Dendritic cell treated with granulocyte-macrophage colony-stimulating factor and Interleukin-4, amounts not matched to agents 40 ng/mL and 50 ng/mL, for 4 days (primary cell): Measurements from ENCODE around the gene THEM4.
"Not testable (repeated sequence)": the region's sequence is repeated elsewhere in the genome, so short reads cannot be mapped to it uniquely, and the experiment has no call there.

ENCODE experiments used
- H3K27ac Mint-ChIP-seq: one replicate; pipeline ENCODE4 v1.8.0; 2022; ENCODE audit warnings: mild to moderate bottlenecking, mixed read lengths
- H3K27me3 Mint-ChIP-seq: one replicate; pipeline ENCODE4 v1.8.0; 2022; ENCODE audit warnings: mild to moderate bottlenecking, mixed read lengths
- H3K36me3 Mint-ChIP-seq: one replicate; pipeline ENCODE4 v1.8.0; 2022; ENCODE audit warnings: low read depth, mixed read lengths
- H3K4me1 Mint-ChIP-seq: one replicate; pipeline ENCODE4 v1.8.0; 2022; ENCODE audit warnings: low read depth, mixed read lengths
- H3K4me3 Mint-ChIP-seq: one replicate; pipeline ENCODE4 v1.8.0; 2022; ENCODE audit warnings: mild to moderate bottlenecking, moderate library complexity, mixed read lengths
- H3K9me3 Mint-ChIP-seq: one replicate; pipeline ENCODE4 v1.8.0; 2022; ENCODE audit warnings: mixed read lengths
- intact Hi-C: fragments of 100-400 bp; cut with micrococcal nuclease; formaldehyde crosslinking; loops from one replicate; pipeline ENCODE4 v1.15.0; 2022

THEM4 gene

GRCh38 chr1:151871284-151872030, 37.9 kb downstream of the THEM4 start:
- Mint-ChIP-seq H3K27ac (no peak overlapping the region), H3K36me3 (peaks cover 10% of the 10 kb centered on the region), H3K9me3 (no peaks in the 10 kb centered on the region), H3K27me3 (no peaks in the 10 kb centered on the region), H3K4me3 (no peak overlapping the region), H3K4me1 (peaks cover 25% of the 10 kb centered on the region)
- intact Hi-C loops: no loop called here

GRCh38 chr1:151868486-151868885, 40.8 kb downstream of the THEM4 start:
- Mint-ChIP-seq H3K36me3 (no peaks in the 10 kb centered on the region), H3K4me3 (no peak overlapping the region), H3K27me3 (peaks cover 2% of the 10 kb centered on the region), H3K4me1 (peaks cover 29% of the 10 kb centered on the region), H3K27ac (peak overlapping the region; percentile 18), H3K9me3 (no peaks in the 10 kb centered on the region)
- intact Hi-C loops: no loop called here

- Mint-ChIP-seq H3K36me3 (no peaks in the 10 kb centered on the region), H3K4me1 (peaks cover 25% of the 10 kb centered on the region), H3K27ac (peak overlapping the region; percentile 18), H3K9me3 (no peaks in the 10 kb centered on the region), H3K4me3 (no peak overlapping the region), H3K27me3 (peaks cover 2% of the 10 kb centered on the region)
- intact Hi-C loops: no loop called here
Observed at GRCh38 chr1:151867765-151868411, 41.4 kb downstream of the THEM4 start.

GRCh38 chr1:151867321-151867720, 42.0 kb downstream of the THEM4 start:
- no peaks in the 10 kb centered on the region for H3K9me3 Mint-ChIP-seq
- H3K27ac Mint-ChIP-seq: peak overlapping the region; percentile 18
- peaks cover 4% of the 10 kb centered on the region for H3K27me3 Mint-ChIP-seq
- H3K36me3 Mint-ChIP-seq: no peaks in the 10 kb centered on the region
- H3K4me3 Mint-ChIP-seq: no peak overlapping the region
- peaks cover 27% of the 10 kb centered on the region for H3K4me1 Mint-ChIP-seq
- intact Hi-C loops: no loop called here

- Mint-ChIP-seq H3K4me1 (peaks cover 43% of the 10 kb centered on the region), H3K27ac (no peak overlapping the region), H3K27me3 (peaks cover 8% of the 10 kb centered on the region), H3K36me3 (no peaks in the 10 kb centered on the region), H3K4me3 (no peak overlapping the region), H3K9me3 (no peaks in the 10 kb centered on the region)
- intact Hi-C loops: no loop called here
Observed at GRCh38 chr1:151864411-151864810, 44.9 kb downstream of the THEM4 start.

- Mint-ChIP-seq H3K27me3 (peaks cover 8% of the 10 kb centered on the region), H3K9me3 (no peaks in the 10 kb centered on the region), H3K4me1 (peaks cover 50% of the 10 kb centered on the region), H3K27ac (no peak overlapping the region), H3K36me3 (no peaks in the 10 kb centered on the region), H3K4me3 (no peak overlapping the region)
- intact Hi-C loops: no loop called here
Observed at GRCh38 chr1:151862604-151863003, 46.7 kb downstream of the THEM4 start.

- H3K27ac Mint-ChIP-seq: no peak overlapping the region
Observed at GRCh38 chr1:151860504-151861187, 48.7 kb downstream of the THEM4 start.

GRCh38 chr1:151859891-151860293, 49.4 kb downstream of the THEM4 start:
- no peaks in the 10 kb centered on the region for H3K36me3 Mint-ChIP-seq
- intact Hi-C loops: no loop called here
- no peak overlapping the region for H3K27ac Mint-ChIP-seq
- no peak overlapping the region for H3K4me3 Mint-ChIP-seq
- peaks cover 61% of the 10 kb centered on the region for H3K4me1 Mint-ChIP-seq
- H3K9me3 Mint-ChIP-seq: no peaks in the 10 kb centered on the region
- peaks cover 5% of the 10 kb centered on the region for H3K27me3 Mint-ChIP-seq

More at GRCh38 chr1:151860504-151861187, 48.7 kb downstream of the THEM4 start:
- H3K9me3 Mint-ChIP-seq: no peaks in the 10 kb centered on the region
- intact Hi-C loops: no loop called here
- no peaks in the 10 kb centered on the region for H3K36me3 Mint-ChIP-seq
- H3K4me1 Mint-ChIP-seq: peaks cover 59% of the 10 kb centered on the region
- peaks cover 8% of the 10 kb centered on the region for H3K27me3 Mint-ChIP-seq
- no peak overlapping the region for H3K4me3 Mint-ChIP-seq

- H3K27me3 Mint-ChIP-seq: peaks cover 5% of the 10 kb centered on the region
- intact Hi-C loops: no loop called here
- no peak overlapping the region for H3K4me3 Mint-ChIP-seq
- H3K9me3 Mint-ChIP-seq: no peaks in the 10 kb centered on the region
- H3K27ac Mint-ChIP-seq: no peak overlapping the region
- peaks cover 61% of the 10 kb centered on the region for H3K4me1 Mint-ChIP-seq
- no peaks in the 10 kb centered on the region for H3K36me3 Mint-ChIP-seq
Observed at GRCh38 chr1:151858886-151859665, 50.2 kb downstream of the THEM4 start.

GRCh38 chr1:151858030-151858746, 51.1 kb downstream of the THEM4 start:
- Mint-ChIP-seq H3K4me3 (no peak overlapping the region), H3K9me3 (no peaks in the 10 kb centered on the region), H3K27ac (peak overlapping the region; percentile 57), H3K4me1 (peaks cover 67% of the 10 kb centered on the region), H3K36me3 (no peaks in the 10 kb centered on the region), H3K27me3 (peaks cover 9% of the 10 kb centered on the region)
- intact Hi-C loops: no loop called here

- intact Hi-C loops: no loop called here
Observed at GRCh38 chr1:151855933-151856332, 53.4 kb downstream of the THEM4 start.

GRCh38 chr1:151855516-151855915, 53.8 kb downstream of the THEM4 start:
- not testable (repeated sequence) for H3K4me3 Mint-ChIP-seq, H3K36me3 Mint-ChIP-seq

More at GRCh38 chr1:151855933-151856332, 53.4 kb downstream of the THEM4 start:
- Mint-ChIP-seq H3K27me3 (peaks cover 20% of the 10 kb centered on the region), H3K9me3 (no peaks in the 10 kb centered on the region), H3K36me3 (no peaks in the 10 kb centered on the region), H3K4me3 (no peak overlapping the region), H3K27ac (no peak overlapping the region), H3K4me1 (peaks cover 54% of the 10 kb centered on the region)

GRCh38 chr1:151854658-151855057, 54.7 kb downstream of the THEM4 start:
- H3K27ac Mint-ChIP-seq: no peak overlapping the region
- H3K9me3 Mint-ChIP-seq: no peaks in the 10 kb centered on the region
- H3K36me3 Mint-ChIP-seq: no peaks in the 10 kb centered on the region
- intact Hi-C loops: no loop called here
- H3K4me3 Mint-ChIP-seq: no peak overlapping the region
- H3K27me3 Mint-ChIP-seq: peaks cover 27% of the 10 kb centered on the region
- peaks cover 47% of the 10 kb centered on the region for H3K4me1 Mint-ChIP-seq

More at GRCh38 chr1:151855516-151855915, 53.8 kb downstream of the THEM4 start:
- intact Hi-C loops, H3K9me3 Mint-ChIP-seq, H3K27ac Mint-ChIP-seq: not testable (repeated sequence)
- H3K4me1 Mint-ChIP-seq: peaks cover 54% of the 10 kb centered on the region
- peaks cover 20% of the 10 kb centered on the region for H3K27me3 Mint-ChIP-seq
